Measurements from ENCODE around the gene ABCG4. TPM values are rescaled to one million over a fixed set of nuclear protein-coding genes. Genes with fewer than 3 reads are reported as not detected.

Gene ABCG4
- total and polyA plus RNA-seq, 4 donors = 0.03 to 0.17 (median 0.05) TPM; not detected in 1

- Histone ChIP-seq H3K9ac (ENCODE audit: low read depth in 1 of 2, low read length in 2 of 2) (no peak overlapping the region), H3K36me3 (ENCODE audit: control insufficient read depth in 4 of 4, insufficient read depth in 3 of 4, low read depth in 1 of 4, low read length in 3 of 4) (no peaks in the 10 kb centered on the region), H3K27me3 (ENCODE audit: control insufficient read depth in 4 of 4, insufficient read depth in 4 of 4, low read length in 3 of 4) (no peaks in the 10 kb centered on the region), H3K9me3 (ENCODE audit: control insufficient read depth in 4 of 4, low read length in 3 of 4) (no peaks in the 10 kb centered on the region), H3K4me1 (ENCODE audit: control insufficient read depth in 4 of 4, insufficient read depth in 4 of 4, low read length in 3 of 4) (peaks cover 3 to 13% (median 11%) of the 10 kb centered on the region in 4 donors), H3K4me3 (ENCODE audit: low read depth in 1 of 3, low read length in 3 of 3) (no peak overlapping the region), H3K27ac (ENCODE audit: low read depth in 1 of 2, low read length in 2 of 2) (no peak overlapping the region)
- TF ChIP-seq SP1 (IDR thresholded peaks at IDR 0.05) = no peak
- TF ChIP-seq TAF1 (conservative IDR thresholded peaks at IDR 0.05) = no peak
- no peak for TF ChIP-seq ATF3 (IDR thresholded peaks at IDR 0.05)
- TF ChIP-seq FOXA1 (IDR thresholded peaks at IDR 0.05) = no peak
- no peak for TF ChIP-seq EGR1 (IDR thresholded peaks at IDR 0.05; ENCODE audit: low read depth in 2 of 2)
- TF ChIP-seq RXRA (IDR thresholded peaks at IDR 0.05) = no peak
- no peak for TF ChIP-seq HNF4A (conservative IDR thresholded peaks at IDR 0.05)
- TF ChIP-seq, protein P1, sequence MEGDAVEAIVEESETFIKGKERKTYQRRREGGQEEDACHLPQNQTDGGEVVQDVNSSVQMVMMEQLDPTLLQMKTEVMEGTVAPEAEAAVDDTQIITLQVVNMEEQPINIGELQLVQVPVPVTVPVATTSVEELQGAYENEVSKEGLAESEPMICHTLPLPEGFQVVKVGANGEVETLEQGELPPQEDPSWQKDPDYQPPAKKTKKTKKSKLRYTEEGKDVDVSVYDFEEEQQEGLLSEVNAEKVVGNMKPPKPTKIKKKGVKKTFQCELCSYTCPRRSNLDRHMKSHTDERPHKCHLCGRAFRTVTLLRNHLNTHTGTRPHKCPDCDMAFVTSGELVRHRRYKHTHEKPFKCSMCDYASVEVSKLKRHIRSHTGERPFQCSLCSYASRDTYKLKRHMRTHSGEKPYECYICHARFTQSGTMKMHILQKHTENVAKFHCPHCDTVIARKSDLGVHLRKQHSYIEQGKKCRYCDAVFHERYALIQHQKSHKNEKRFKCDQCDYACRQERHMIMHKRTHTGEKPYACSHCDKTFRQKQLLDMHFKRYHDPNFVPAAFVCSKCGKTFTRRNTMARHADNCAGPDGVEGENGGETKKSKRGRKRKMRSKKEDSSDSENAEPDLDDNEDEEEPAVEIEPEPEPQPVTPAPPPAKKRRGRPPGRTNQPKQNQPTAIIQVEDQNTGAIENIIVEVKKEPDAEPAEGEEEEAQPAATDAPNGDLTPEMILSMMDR (IDR thresholded peaks at IDR 0.05; ENCODE audit: low read depth, low read length, missing input control) = no peak
- TF ChIP-seq JUND (IDR thresholded peaks at IDR 0.05) = no peak
- TF ChIP-seq HNF4G (IDR thresholded peaks at IDR 0.05) = no peak
- TF ChIP-seq ZBTB33 (IDR thresholded peaks at IDR 0.05) = no peak
- no peak for TF ChIP-seq RAD21 (IDR thresholded peaks at IDR 0.05)
- TF ChIP-seq GABPA (IDR thresholded peaks at IDR 0.05 in 1 of 2, conservative IDR thresholded peaks at IDR 0.05 in 1 of 2) = no peak
- TF ChIP-seq, protein P2, sequence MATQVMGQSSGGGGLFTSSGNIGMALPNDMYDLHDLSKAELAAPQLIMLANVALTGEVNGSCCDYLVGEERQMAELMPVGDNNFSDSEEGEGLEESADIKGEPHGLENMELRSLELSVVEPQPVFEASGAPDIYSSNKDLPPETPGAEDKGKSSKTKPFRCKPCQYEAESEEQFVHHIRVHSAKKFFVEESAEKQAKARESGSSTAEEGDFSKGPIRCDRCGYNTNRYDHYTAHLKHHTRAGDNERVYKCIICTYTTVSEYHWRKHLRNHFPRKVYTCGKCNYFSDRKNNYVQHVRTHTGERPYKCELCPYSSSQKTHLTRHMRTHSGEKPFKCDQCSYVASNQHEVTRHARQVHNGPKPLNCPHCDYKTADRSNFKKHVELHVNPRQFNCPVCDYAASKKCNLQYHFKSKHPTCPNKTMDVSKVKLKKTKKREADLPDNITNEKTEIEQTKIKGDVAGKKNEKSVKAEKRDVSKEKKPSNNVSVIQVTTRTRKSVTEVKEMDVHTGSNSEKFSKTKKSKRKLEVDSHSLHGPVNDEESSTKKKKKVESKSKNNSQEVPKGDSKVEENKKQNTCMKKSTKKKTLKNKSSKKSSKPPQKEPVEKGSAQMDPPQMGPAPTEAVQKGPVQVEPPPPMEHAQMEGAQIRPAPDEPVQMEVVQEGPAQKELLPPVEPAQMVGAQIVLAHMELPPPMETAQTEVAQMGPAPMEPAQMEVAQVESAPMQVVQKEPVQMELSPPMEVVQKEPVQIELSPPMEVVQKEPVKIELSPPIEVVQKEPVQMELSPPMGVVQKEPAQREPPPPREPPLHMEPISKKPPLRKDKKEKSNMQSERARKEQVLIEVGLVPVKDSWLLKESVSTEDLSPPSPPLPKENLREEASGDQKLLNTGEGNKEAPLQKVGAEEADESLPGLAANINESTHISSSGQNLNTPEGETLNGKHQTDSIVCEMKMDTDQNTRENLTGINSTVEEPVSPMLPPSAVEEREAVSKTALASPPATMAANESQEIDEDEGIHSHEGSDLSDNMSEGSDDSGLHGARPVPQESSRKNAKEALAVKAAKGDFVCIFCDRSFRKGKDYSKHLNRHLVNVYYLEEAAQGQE (IDR thresholded peaks at IDR 0.05) = no peak
- TF ChIP-seq NR2F2 (IDR thresholded peaks at IDR 0.05) = no peak
- no peak for TF ChIP-seq MAX (IDR thresholded peaks at IDR 0.05)
- DNase-seq (ENCODE audit: low spot score) = no peak
- WGBS = 93% methylated on average over 9 of the region's 9 CpGs
Observed at GRCh38 chr11:119204066-119204465, 55.2 kb downstream of the ABCG4 start.

DNA sequence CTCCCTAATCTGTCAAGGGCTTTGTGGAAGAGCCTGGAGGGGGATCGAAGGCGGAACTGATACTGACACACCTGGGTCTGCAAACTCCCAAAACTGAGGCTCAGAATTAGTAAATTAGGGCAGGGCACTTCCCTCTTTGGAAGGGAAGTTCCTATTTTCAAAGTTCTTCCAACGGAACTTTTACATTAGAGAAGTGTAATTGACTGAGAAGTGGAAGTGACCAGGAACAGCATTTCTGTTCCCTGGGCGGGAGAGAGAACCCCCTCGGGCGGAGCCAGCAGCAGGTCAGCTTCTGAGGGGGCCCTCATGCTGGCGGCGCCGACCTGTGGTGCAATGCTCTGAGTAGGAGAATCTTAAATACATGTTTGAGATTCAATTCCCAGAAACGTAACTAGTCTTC is 56.2 kb downstream of the ABCG4 start:
- WGBS = 67% methylated on average over 10 of the region's 10 CpGs
- Histone ChIP-seq H3K9me3 (ENCODE audit: control insufficient read depth in 4 of 4, low read length in 3 of 4) (no peaks in the 10 kb centered on the region), H3K27me3 (ENCODE audit: control insufficient read depth in 4 of 4, insufficient read depth in 4 of 4, low read length in 3 of 4) (no peaks in the 10 kb centered on the region), H3K27ac (ENCODE audit: low read depth in 1 of 2, low read length in 2 of 2) (no peak overlapping the region), H3K4me1 (ENCODE audit: control insufficient read depth in 4 of 4, insufficient read depth in 4 of 4, low read length in 3 of 4) (peaks cover 3 to 13% (median 11%) of the 10 kb centered on the region in 4 donors), H3K9ac (ENCODE audit: low read depth in 1 of 2, low read length in 2 of 2) (no peak overlapping the region), H3K36me3 (ENCODE audit: control insufficient read depth in 4 of 4, insufficient read depth in 3 of 4, low read depth in 1 of 4, low read length in 3 of 4) (no peaks in the 10 kb centered on the region), H3K4me3 (ENCODE audit: low read depth in 1 of 3, low read length in 3 of 3) (no peak overlapping the region)
- TF ChIP-seq JUND (IDR thresholded peaks at IDR 0.05) (no peak), RXRA (IDR thresholded peaks at IDR 0.05) (no peak), EGR1 (IDR thresholded peaks at IDR 0.05; ENCODE audit: low read depth in 2 of 2) (no peak), YY1 (IDR thresholded peaks at IDR 0.05) (no peak), SP1 (IDR thresholded peaks at IDR 0.05) (no peak), FOXA1 (IDR thresholded peaks at IDR 0.05) (no peak), RAD21 (IDR thresholded peaks at IDR 0.05) (no peak), HNF4A (conservative IDR thresholded peaks at IDR 0.05) (no peak), TAF1 (conservative IDR thresholded peaks at IDR 0.05) (no peak), FOXA2 (IDR thresholded peaks at IDR 0.05) (no peak), GABPA (IDR thresholded peaks at IDR 0.05 in 1 of 2, conservative IDR thresholded peaks at IDR 0.05 in 1 of 2) (no peak)
- TF ChIP-seq, protein P1 (IDR thresholded peaks at IDR 0.05; ENCODE audit: low read depth, low read length, missing input control) = no peak
- TF ChIP-seq, protein P2 (IDR thresholded peaks at IDR 0.05) = no peak
- no peak for DNase-seq (ENCODE audit: low spot score)
